ENCODE measurements around the gene VPREB3. TPM values are rescaled to one million over a fixed set of nuclear protein-coding genes. Genes with fewer than 3 reads are reported as not detected.

VPREB3 gene
- polyA plus RNA-seq, 3 donors: 0.35 to 1.1 (median 0.58) TPM

DNA sequence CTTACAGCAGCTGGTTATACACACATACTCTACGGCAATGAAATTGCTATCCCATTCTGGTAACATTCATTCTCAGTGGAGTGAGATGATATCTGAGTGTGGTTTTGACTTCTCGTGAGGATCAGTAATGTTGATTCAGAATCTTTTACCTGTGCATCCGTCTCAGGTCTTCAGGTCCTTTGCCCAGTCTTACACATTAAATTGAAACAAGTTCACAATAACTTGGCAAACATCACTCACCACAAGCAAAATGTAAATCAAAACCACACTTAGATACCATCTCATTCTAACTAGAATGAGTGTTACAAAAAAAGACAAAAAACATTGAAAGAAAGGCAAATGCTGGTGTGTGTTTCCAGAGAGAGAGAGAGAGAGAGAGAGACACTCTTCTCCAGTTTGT, 49.4 kb downstream of the VPREB3 start:
- DNase-seq (ENCODE audit: low read depth in 3 of 3, low spot score in 2 of 3): no peak

DNA sequence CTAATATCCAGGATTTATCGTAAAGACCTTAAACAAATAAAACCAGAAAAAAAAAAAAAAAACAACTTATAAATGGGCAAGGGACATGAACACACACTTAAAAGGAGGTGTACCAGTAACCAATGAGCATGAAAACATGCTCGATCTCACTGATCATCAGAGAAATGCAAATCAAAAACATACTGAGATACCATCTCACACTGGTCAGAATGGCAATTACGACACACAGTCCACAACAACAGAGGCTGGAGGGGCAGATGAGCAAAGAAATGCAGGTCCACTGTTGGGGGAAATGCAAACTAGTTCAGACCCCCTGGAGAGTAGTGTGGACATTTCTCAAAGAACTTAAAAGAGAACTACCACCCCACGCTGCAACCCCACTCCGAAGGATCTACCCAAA, 50.2 kb downstream of the VPREB3 start:
- DNase-seq (ENCODE audit: low read depth in 3 of 3, low spot score in 2 of 3): no peak

Other genes with a start within 250 kb of the VPREB3 start
- 1 to 10 TPM in 1 of 3 donors, under 1 TPM in 2; 0.53 to 1.6 (median 0.98) TPM for gene IGLL1, start 174.1 kb downstream of the VPREB3 start, polyA plus RNA-seq (ENCODE audit: insufficient read length in 3 of 3)
- 1 to 10 TPM; 1.4 to 2.5 (median 1.7) TPM for gene DRICH1, start 122.1 kb downstream of the VPREB3 start, polyA plus RNA-seq (ENCODE audit: insufficient read length in 3 of 3)
- 1 to 10 TPM; 1.8 to 3.1 (median 2.1) TPM for gene RGL4, start 63.4 kb downstream of the VPREB3 start, polyA plus RNA-seq (ENCODE audit: insufficient read length in 3 of 3)
- 1 to 10 TPM; 4.7 to 5.5 (median 5.0) TPM for gene ZNF70, start 3.3 kb downstream of the VPREB3 start, polyA plus RNA-seq (ENCODE audit: insufficient read length in 3 of 3)
- 1 to 10 TPM; 2.2 to 2.5 (median 2.3) TPM for gene C22orf15, start 8.6 kb upstream of the VPREB3 start, polyA plus RNA-seq (ENCODE audit: insufficient read length in 3 of 3)
- gene CHCHD10, start 13.5 kb upstream of the VPREB3 start, polyA plus RNA-seq (ENCODE audit: insufficient read length in 3 of 3): 10 to 100 TPM; 57.4 to 75.6 (median 61.0) TPM
- 10 to 100 TPM; 14.2 to 16.7 (median 14.8) TPM for gene MMP11, start 18.4 kb upstream of the VPREB3 start, polyA plus RNA-seq (ENCODE audit: insufficient read length in 3 of 3)
- gene SMARCB1, start 32.5 kb upstream of the VPREB3 start, polyA plus RNA-seq (ENCODE audit: insufficient read length in 3 of 3): 100 to 1,000 TPM; 205 to 225 (median 224) TPM
- gene DERL3, start 84.6 kb upstream of the VPREB3 start, polyA plus RNA-seq (ENCODE audit: insufficient read length in 3 of 3): 1 to 10 TPM; 2.1 to 4.1 (median 3.8) TPM
- 10 to 100 TPM; 20.1 to 22.5 (median 20.8) TPM for gene SLC2A11, start 103.5 kb upstream of the VPREB3 start, polyA plus RNA-seq (ENCODE audit: insufficient read length in 3 of 3)
- 100 to 1,000 TPM; 145 to 194 (median 161) TPM for gene MIF, start 140.0 kb upstream of the VPREB3 start, polyA plus RNA-seq (ENCODE audit: insufficient read length in 3 of 3)
- 10 to 100 TPM in 2 of 3 donors, 1 to 10 TPM in 1; 5.0 to 20.3 (median 17.0) TPM for gene GSTT2B, start 206.8 kb upstream of the VPREB3 start, polyA plus RNA-seq (ENCODE audit: insufficient read length in 3 of 3)
- gene DDTL, start 212.5 kb upstream of the VPREB3 start, polyA plus RNA-seq (ENCODE audit: insufficient read length in 3 of 3): 1 to 10 TPM; 6.0 to 8.2 (median 7.3) TPM
- 10 to 100 TPM; 57.7 to 62.1 (median 61.2) TPM for gene DDT, start 220.0 kb upstream of the VPREB3 start, polyA plus RNA-seq (ENCODE audit: insufficient read length in 3 of 3)
- 1 to 10 TPM in 2 of 3 donors, not detected in 1; 2.5 to 4.8 TPM for gene GSTT2, start 225.7 kb upstream of the VPREB3 start, polyA plus RNA-seq (ENCODE audit: insufficient read length in 3 of 3)

All from right renal cortex interstitium (tissue), 3 donors.